Measurements from ENCODE around the gene TTN. TPM values are rescaled to one million over a fixed set of nuclear protein-coding genes. Genes with fewer than 3 reads are reported as not detected.

Gene TTN
- total and polyA plus RNA-seq, 2 donors (not counting 1 experiment from before 2014, with no cell fraction given), result 0.14 to 0.33 TPM

GRCh38 chr2:178787934-178788333 lies 19.3 kb downstream of the TTN start:
- no peaks in the 10 kb centered on the region for H3K36me3 ChIP-seq (ENCODE audit: control insufficient read depth, insufficient read depth, low read length)
- H3K27ac ChIP-seq (ENCODE audit: insufficient read depth, low read length), result no peak overlapping the region
- H3K4me1 ChIP-seq (ENCODE audit: control insufficient read depth, extremely low read depth, insufficient read depth, low read length), result no peaks in the 10 kb centered on the region
- no peaks in the 10 kb centered on the region for H4K20me1 ChIP-seq (ENCODE audit: control insufficient read depth, extremely low read depth, insufficient read depth, low read length)
- no peaks in the 10 kb centered on the region for H3K9me3 ChIP-seq (ENCODE audit: control insufficient read depth, insufficient read depth, low read depth, low read length)
- H3K79me2 ChIP-seq (ENCODE audit: control insufficient read depth, insufficient read depth, low read length), result no peaks in the 10 kb centered on the region
- H3K9ac ChIP-seq (ENCODE audit: insufficient read depth, low read length), result no peak overlapping the region
- no peak overlapping the region for H3K4me2 ChIP-seq (ENCODE audit: extremely low read depth, insufficient read depth, low read length)
- no peak for TF ChIP-seq EZH2 (IDR thresholded peaks at IDR 0.05; ENCODE audit: low read length, missing control alignments)
- TF ChIP-seq CTCF (conservative IDR thresholded peaks at IDR 0.05 in 1 of 2, IDR thresholded peaks at IDR 0.05 in 1 of 2; ENCODE audit: low read depth in 1 of 2, low read length in 2 of 2), result no peak
- no peaks in the 10 kb centered on the region for H3K27me3 ChIP-seq (ENCODE audit: control insufficient read depth, insufficient read depth, low read length)
- no peak overlapping the region for H3K4me3 ChIP-seq (replicated peaks in 1 of 4; ENCODE audit: control extremely low read depth in 1 of 4, insufficient read depth in 1 of 4, low read depth in 3 of 4, low read length in 4 of 4)
- no peak for DNase-seq (ENCODE audit: low read depth in 2 of 2)
- H2AFZ ChIP-seq (ENCODE audit: low read length), result no peak overlapping the region

- Histone ChIP-seq H3K27me3 (ENCODE audit: control insufficient read depth, insufficient read depth, low read length) (no peaks in the 10 kb centered on the region), H3K4me2 (ENCODE audit: extremely low read depth, insufficient read depth, low read length) (no peak overlapping the region), H3K9ac (ENCODE audit: insufficient read depth, low read length) (no peak overlapping the region), H3K9me3 (ENCODE audit: control insufficient read depth, insufficient read depth, low read depth, low read length) (no peaks in the 10 kb centered on the region), H3K4me1 (ENCODE audit: control insufficient read depth, extremely low read depth, insufficient read depth, low read length) (no peaks in the 10 kb centered on the region), H3K36me3 (ENCODE audit: control insufficient read depth, insufficient read depth, low read length) (no peaks in the 10 kb centered on the region), H3K79me2 (ENCODE audit: control insufficient read depth, insufficient read depth, low read length) (no peaks in the 10 kb centered on the region), H3K4me3 (replicated peaks in 1 of 4; ENCODE audit: control extremely low read depth in 1 of 4, insufficient read depth in 1 of 4, low read depth in 3 of 4, low read length in 4 of 4) (no peak overlapping the region), H3K27ac (ENCODE audit: insufficient read depth, low read length) (no peak overlapping the region), H4K20me1 (ENCODE audit: control insufficient read depth, extremely low read depth, insufficient read depth, low read length) (no peaks in the 10 kb centered on the region), H2AFZ (ENCODE audit: low read length) (no peak overlapping the region)
- TF ChIP-seq CTCF (conservative IDR thresholded peaks at IDR 0.05 in 1 of 2, IDR thresholded peaks at IDR 0.05 in 1 of 2; ENCODE audit: low read depth in 1 of 2, low read length in 2 of 2) (no peak), EZH2 (IDR thresholded peaks at IDR 0.05; ENCODE audit: low read length, missing control alignments) (no peak)
- DNase-seq (ENCODE audit: low read depth in 2 of 2), result no peak
Measured at GRCh38 chr2:178787155-178787554, 20.1 kb downstream of the TTN start.

GRCh38 chr2:178783889-178784288 lies 23.3 kb downstream of the TTN start:
- no peak overlapping the region for H2AFZ ChIP-seq (ENCODE audit: low read length)
- DNase-seq (ENCODE audit: low read depth in 2 of 2), result no peak
- no peak overlapping the region for H3K27ac ChIP-seq (ENCODE audit: insufficient read depth, low read length)
- no peaks in the 10 kb centered on the region for H3K9me3 ChIP-seq (ENCODE audit: control insufficient read depth, insufficient read depth, low read depth, low read length)
- no peaks in the 10 kb centered on the region for H4K20me1 ChIP-seq (ENCODE audit: control insufficient read depth, extremely low read depth, insufficient read depth, low read length)
- no peaks in the 10 kb centered on the region for H3K27me3 ChIP-seq (ENCODE audit: control insufficient read depth, insufficient read depth, low read length)
- H3K4me2 ChIP-seq (ENCODE audit: extremely low read depth, insufficient read depth, low read length), result no peak overlapping the region
- no peaks in the 10 kb centered on the region for H3K4me1 ChIP-seq (ENCODE audit: control insufficient read depth, extremely low read depth, insufficient read depth, low read length)
- no peak for TF ChIP-seq EZH2 (IDR thresholded peaks at IDR 0.05; ENCODE audit: low read length, missing control alignments)
- no peak for TF ChIP-seq CTCF (conservative IDR thresholded peaks at IDR 0.05 in 1 of 2, IDR thresholded peaks at IDR 0.05 in 1 of 2; ENCODE audit: low read depth in 1 of 2, low read length in 2 of 2)
- H3K4me3 ChIP-seq (replicated peaks in 1 of 4; ENCODE audit: control extremely low read depth in 1 of 4, insufficient read depth in 1 of 4, low read depth in 3 of 4, low read length in 4 of 4), result no peak overlapping the region
- no peak overlapping the region for H3K9ac ChIP-seq (ENCODE audit: insufficient read depth, low read length)
- H3K36me3 ChIP-seq (ENCODE audit: control insufficient read depth, insufficient read depth, low read length), result no peaks in the 10 kb centered on the region
- no peaks in the 10 kb centered on the region for H3K79me2 ChIP-seq (ENCODE audit: control insufficient read depth, insufficient read depth, low read length)

All from fibroblast of lung (primary cell).